H9 (cell line): ENCODE measurements around the gene RBM15. TPM values are rescaled to one million over a fixed set of nuclear protein-coding genes. Genes with fewer than 3 reads are reported as not detected.
A peak's percentile ranks its signal among the peaks of the same experiment; 100 is the strongest.

Source experiments
- DNase-seq: peaks from one replicate; pipeline ENCODE4 v3.0.0-alpha.2; 2017
- H2AFZ ChIP-seq: one replicate; pipeline ENCODE4 v1.6.1; 2013; ENCODE audit warnings: mild to moderate bottlenecking, low read length, control low read depth, moderate library complexity
- H2AK5ac ChIP-seq: 2 replicates; pipeline ENCODE4 v1.6.1; 2013; ENCODE audit warnings: low read length, control low read depth, mixed read lengths; ENCODE audit not compliant: insufficient read length
- H2BK120ac ChIP-seq: one replicate; pipeline ENCODE4 v1.6.1; 2013; ENCODE audit warnings: low read depth, mild to moderate bottlenecking, low read length, control low read depth, inconsistent platforms; ENCODE audit not compliant: poor library complexity, severe bottlenecking
- H2BK12ac ChIP-seq: 2 replicates; pipeline ENCODE4 v1.6.1; 2013; ENCODE audit warnings: low read length, control low read depth, mixed read lengths, low read depth; ENCODE audit not compliant: insufficient read length
- H2BK15ac ChIP-seq: 2 replicates; pipeline ENCODE4 v1.6.1; 2013; ENCODE audit warnings: low read depth, low read length, control low read depth
- H2BK20ac ChIP-seq: one replicate; pipeline ENCODE4 v1.6.1; 2013; ENCODE audit warnings: low read depth, mild to moderate bottlenecking, low read length, control low read depth, inconsistent platforms; ENCODE audit not compliant: poor library complexity, severe bottlenecking
- H2BK5ac ChIP-seq: 2 replicates; pipeline ENCODE4 v1.6.1; 2013; ENCODE audit warnings: low read length, control low read depth, mixed read lengths; ENCODE audit not compliant: insufficient read length
- H3K14ac ChIP-seq: 2 replicates; pipeline ENCODE4 v1.6.1; 2013; ENCODE audit warnings: low read length, control low read depth; ENCODE audit not compliant: insufficient read depth
- H3K18ac ChIP-seq: 2 replicates; pipeline ENCODE4 v1.6.1; 2013; ENCODE audit warnings: low read depth, mild to moderate bottlenecking, mixed read lengths, low read length, control low read depth; ENCODE audit not compliant: insufficient read length
- H3K23ac ChIP-seq: 2 replicates; pipeline ENCODE4 v1.6.1; 2013; ENCODE audit warnings: low read length, control low read depth, mixed read lengths, low read depth; ENCODE audit not compliant: insufficient read length
- H3K23me2 ChIP-seq: 2 replicates; pipeline ENCODE4 v1.6.1; 2013; ENCODE audit warnings: low read depth, mild to moderate bottlenecking, mixed read lengths, low read length, control low read depth; ENCODE audit not compliant: insufficient read length, poor library complexity, severe bottlenecking
- H3K27ac ChIP-seq: 2 replicates; pipeline ENCODE4 v1.5.1; 2013; ENCODE audit warnings: low read length, control low read depth, mixed read lengths, low read depth; ENCODE audit not compliant: insufficient read length
- H3K27me3 ChIP-seq: 2 replicates; pipeline ENCODE4 v1.6.1; 2013; ENCODE audit warnings: low read length, control low read depth, inconsistent platforms; ENCODE audit not compliant: insufficient read depth
- H3K4ac ChIP-seq: 2 replicates; pipeline ENCODE4 v1.6.1; 2013; ENCODE audit warnings: low read depth, mild to moderate bottlenecking, control low read depth, inconsistent platforms, low read length, moderate library complexity
- H3K4me1 ChIP-seq: 2 replicates; pipeline ENCODE4 v1.6.1; 2013; ENCODE audit warnings: low read length, control low read depth, inconsistent platforms; ENCODE audit not compliant: insufficient read depth
- H3K4me2 ChIP-seq: 2 replicates; pipeline ENCODE4 v1.6.1; 2013; ENCODE audit warnings: low read length, control low read depth, mixed read lengths; ENCODE audit not compliant: insufficient read length, insufficient read depth
- H3K56ac ChIP-seq: 2 replicates; pipeline ENCODE4 v1.6.1; 2013; ENCODE audit warnings: low read depth, mild to moderate bottlenecking, mixed read lengths, low read length, control low read depth; ENCODE audit not compliant: insufficient read length
- H3K79me1 ChIP-seq: 2 replicates; pipeline ENCODE4 v1.6.1; 2013; ENCODE audit warnings: low read depth, mild to moderate bottlenecking, moderate library complexity, low read length, control low read depth, inconsistent platforms; ENCODE audit not compliant: insufficient read depth, poor library complexity, severe bottlenecking
- H3K79me2 ChIP-seq: 2 replicates; pipeline ENCODE4 v1.6.1; 2013; ENCODE audit warnings: low read length, control low read depth, inconsistent platforms; ENCODE audit not compliant: insufficient read depth
- H3K9ac ChIP-seq: 2 replicates; pipeline ENCODE4 v1.6.1; 2013; ENCODE audit warnings: low read length, control low read depth, mixed read lengths; ENCODE audit not compliant: insufficient read length; ENCODE audit errors: extremely low read depth
- H3K9me3 ChIP-seq: one replicate; pipeline ENCODE4 v1.6.1; 2013; ENCODE audit warnings: low read depth, low read length, inconsistent platforms; ENCODE audit not compliant: control insufficient read depth
- H3T11ph ChIP-seq: one replicate; pipeline ENCODE4 v1.6.1; 2013; ENCODE audit warnings: mild to moderate bottlenecking, low read length, control low read depth, inconsistent platforms
- H4K20me1 ChIP-seq: one replicate; pipeline ENCODE4 v1.6.1; 2013; ENCODE audit not compliant: control insufficient read depth, insufficient read length, insufficient read depth
- H4K5ac ChIP-seq: 2 replicates; pipeline ENCODE4 v1.6.1; 2013; ENCODE audit warnings: low read depth, mild to moderate bottlenecking, mixed read lengths, low read length, control low read depth; ENCODE audit not compliant: insufficient read length
- H4K8ac ChIP-seq: replicated peaks from 2 replicates; pipeline ENCODE4 v1.6.1; 2013; ENCODE audit warnings: low read length, control low read depth, mixed read lengths, low read depth; ENCODE audit not compliant: insufficient read length
- H4K91ac ChIP-seq: 2 replicates; pipeline ENCODE4 v1.6.1; 2013; ENCODE audit warnings: low read depth, mild to moderate bottlenecking, moderate library complexity, mixed read lengths, low read length, control low read depth; ENCODE audit not compliant: insufficient read length
- H3K27ac Mint-ChIP-seq, 3 experiments: 2 replicates in 2 of 3; 3 replicates in 1 of 3; pipeline ENCODE4 v1.8.0; 2020 to 2021; ENCODE audit warnings: mixed read lengths in 3 of 3, mild to moderate bottlenecking in 1 of 3, moderate library complexity in 1 of 3
- H3K27me3 Mint-ChIP-seq: 2 replicates; pipeline ENCODE4 v1.8.0; 2021; ENCODE audit warnings: low read depth, mild to moderate bottlenecking, moderate library complexity, mixed read lengths
- H3K36me3 Mint-ChIP-seq, 3 experiments: 2 replicates in 2 of 3; 3 replicates in 1 of 3; pipeline ENCODE4 v1.8.0; 2020 to 2021; ENCODE audit warnings: low read depth in 3 of 3, mixed read lengths in 3 of 3; ENCODE audit not compliant: insufficient read depth in 1 of 3
- H3K4me1 Mint-ChIP-seq, 2 experiments: 2 replicates each; pipeline ENCODE4 v1.8.0; 2020; ENCODE audit warnings: mixed read lengths in 2 of 2
- H3K4me3 Mint-ChIP-seq, 2 experiments: 2 replicates in 1 of 2; 3 replicates in 1 of 2; pipeline ENCODE4 v1.8.0; 2020 to 2021; ENCODE audit warnings: mild to moderate bottlenecking in 2 of 2, mixed read lengths in 2 of 2, moderate library complexity in 1 of 2
- H3K9me3 Mint-ChIP-seq, 2 experiments: 2 replicates in 1 of 2; 3 replicates in 1 of 2; pipeline ENCODE4 v1.8.0; 2020; ENCODE audit warnings: mild to moderate bottlenecking in 2 of 2, mixed read lengths in 2 of 2, moderate library complexity in 1 of 2
- CTCF ChIP-seq: fragments of 200-600 bp; sonication (generic); conservative IDR thresholded peaks from 3 replicates; pipeline ENCODE4 v1.8.0; 2021; ENCODE audit warnings: antibody characterized with exemption, mild to moderate bottlenecking
- WGBS: extraction: QIAGEN DNeasy Blood & Tissue Kit; methylation state at CpG from one replicate; pipeline ENCODE4 v1.1.7; 2013; ENCODE audit warnings: missing lambda C conversion rate, low lambda C conversion rate, mixed read lengths; ENCODE audit not compliant: insufficient read length; ENCODE audit errors: extremely low coverage; 5-methylcytosine and 5-hydroxymethylcytosine counted together
- long read RNA-seq: library from polyadenylated mRNA; unstranded; transcript quantifications from one replicate; pipeline ENCODE4 v2.0.0, GENCODE V29; 2020
- total RNA-seq: library from RNA; stranded (reverse); gene quantifications from 2 replicates; pipeline ENCODE4 v1.2.1, GENCODE V29; 2021

The RBM15 gene
- 61.4 and 62.0 TPM in 2 replicates for total RNA-seq
- long read RNA-seq, full-length matches to known transcripts = 126 of 134 reads
- long read RNA-seq, partial matches to known transcripts = 0 of 134 reads
- long read RNA-seq, other reads (novel, unspliced or antisense) = 8 of 134 reads

- no peaks in the 10 kb centered on the region for H3K27me3 ChIP-seq
- no peak for TF ChIP-seq CTCF
- peak within 1 kb of the TSS; percentile 47 for H3K27ac ChIP-seq
- H2BK15ac ChIP-seq = no peak within 1 kb of the TSS
- H3K14ac ChIP-seq = peak within 1 kb of the TSS; percentile 93
- Mint-ChIP-seq H3K4me1 (peaks cover 47 to 48% of the 10 kb centered on the region in 2 experiments), H3K36me3 (peaks cover 43 to 47% (median 47%) of the 10 kb centered on the region in 3 experiments), H3K9me3 (peaks cover 6 to 8% of the 10 kb centered on the region in 2 experiments), H3K27ac (peak within 1 kb of the TSS in 1 of 3 experiments; percentile 86; a peak in 3 of 7 replicates), H3K4me3 (no peak within 1 kb of the TSS; a peak in 1 of 5 replicates), H3K27me3 (no peaks in the 10 kb centered on the region; the same call in 1 of the 2 replicates)
- peaks cover 3% of the 10 kb centered on the region; the same call in 1 of the 2 replicates for H3K4me1 ChIP-seq
- peak within 1 kb of the TSS; percentile 92 for H3K9ac ChIP-seq
- H2AK5ac ChIP-seq = no peak within 1 kb of the TSS
- peak; percentile 99 for DNase-seq
- peaks cover 13% of the 10 kb centered on the region for H3K23me2 ChIP-seq
- H4K5ac ChIP-seq = peak within 1 kb of the TSS; percentile 13
- no peak within 1 kb of the TSS for H2BK12ac ChIP-seq
- H2BK120ac ChIP-seq = no peak within 1 kb of the TSS
- H3K79me2 ChIP-seq = peaks cover 36% of the 10 kb centered on the region
- H4K91ac ChIP-seq = no peak within 1 kb of the TSS
- H3K4ac ChIP-seq = no peak within 1 kb of the TSS; the same call in 1 of the 2 replicates
- peak within 1 kb of the TSS; percentile 89 for H2AFZ ChIP-seq
- H3K56ac ChIP-seq = peak within 1 kb of the TSS; percentile 8
- no peaks in the 10 kb centered on the region for H3K79me1 ChIP-seq
- WGBS = no CpG with 5 or more reads among the region's 25 CpGs
- H2BK5ac ChIP-seq = no peak within 1 kb of the TSS
- peak within 1 kb of the TSS; percentile 93 for H3K18ac ChIP-seq
- no peak within 1 kb of the TSS for H3K23ac ChIP-seq
- no peak within 1 kb of the TSS for H3T11ph ChIP-seq
- H4K8ac ChIP-seq = no peak within 1 kb of the TSS
- no peaks in the 10 kb centered on the region for H4K20me1 ChIP-seq
- H2BK20ac ChIP-seq = no peak within 1 kb of the TSS
- no peaks in the 10 kb centered on the region for H3K9me3 ChIP-seq
- peak within 1 kb of the TSS; percentile 93 for H3K4me2 ChIP-seq
These were observed at the start of gene RBM15 for GRCh38 chr1:110338886-110339406. Gene RBM15 (plus strand): TSS chr1:110339377. CDS start chr1:110339406, 29 bp downstream.
